OCI-LY1 (cell line): Measurements from ENCODE around the gene P2RY6.

ENCODE experiments used
- H2AFZ ChIP-seq: fragments of 200-600 bp; sonication (generic), shearing (Covaris generic); 2 replicates; pipeline ENCODE4 v1.6.0; 2014; ENCODE audit warnings: antibody characterized with exemption, mild to moderate bottlenecking, low read length
- H3F3A ChIP-seq: fragments of 200-600 bp; sonication (generic), shearing (Covaris generic); 2 replicates; pipeline ENCODE4 v1.6.0; 2014; ENCODE audit warnings: mild to moderate bottlenecking, antibody characterized with exemption, low read length, moderate library complexity; ENCODE audit not compliant: insufficient read depth
- H3K27ac ChIP-seq: fragments of 200-600 bp; sonication (generic); 2 replicates; pipeline ENCODE4 v1.5.1; 2014; ENCODE audit warnings: low read length, mixed run types, mild to moderate bottlenecking, low read depth; ENCODE audit not compliant: poor library complexity, severe bottlenecking
- H3K27me3 ChIP-seq: fragments of 200-600 bp; sonication (generic); 2 replicates; pipeline ENCODE4 v1.6.0; 2014; ENCODE audit warnings: antibody characterized with exemption, mild to moderate bottlenecking, low read length, moderate library complexity; ENCODE audit not compliant: insufficient read depth
- H3K36me3 ChIP-seq: fragments of 200-600 bp; sonication (generic); 2 replicates; pipeline ENCODE4 v1.6.1; 2014; ENCODE audit warnings: mild to moderate bottlenecking, antibody characterized with exemption, low read length, moderate library complexity, mixed read lengths; ENCODE audit not compliant: insufficient read depth
- H3K4me1 ChIP-seq: fragments of 200-600 bp; sonication (generic); 2 replicates; pipeline ENCODE4 v1.5.1; 2014; ENCODE audit warnings: mild to moderate bottlenecking, low read length, moderate library complexity; ENCODE audit not compliant: insufficient read depth, severe bottlenecking
- H3K4me2 ChIP-seq: fragments of 200-600 bp; sonication (generic), shearing (Covaris generic); 2 replicates; pipeline ENCODE4 v1.6.1; 2014; ENCODE audit warnings: low read length
- H3K4me3 ChIP-seq: fragments of 200-600 bp; sonication (generic); 2 replicates; pipeline ENCODE4 v1.5.1; 2014; ENCODE audit warnings: low read length, low read depth, mild to moderate bottlenecking, mixed read lengths; ENCODE audit not compliant: poor library complexity, severe bottlenecking
- H3K79me2 ChIP-seq: fragments of 200-600 bp; shearing (Covaris generic); 2 replicates; pipeline ENCODE4 v1.6.1; 2016; ENCODE audit warnings: mixed run types, low read length, mixed read lengths; ENCODE audit not compliant: insufficient read depth
- H3K9ac ChIP-seq: fragments of 200-600 bp; sonication (generic), shearing (Covaris generic); 2 replicates; pipeline ENCODE4 v1.6.1; 2014; ENCODE audit warnings: mild to moderate bottlenecking, low read length, mixed read lengths
- H3K9me2 ChIP-seq: fragments of 200-600 bp; sonication (generic), shearing (Covaris generic); 2 replicates; pipeline ENCODE4 v1.6.1; 2014; ENCODE audit warnings: low read depth, mild to moderate bottlenecking, low read length, mixed read lengths
- H3K9me3 ChIP-seq: fragments of 200-600 bp; shearing (Covaris generic); 2 replicates; pipeline ENCODE4 v1.6.1; 2014; ENCODE audit warnings: low read length, mixed read lengths
- H4K20me1 ChIP-seq: fragments of 200-600 bp; sonication (generic), shearing (Covaris generic); 2 replicates; pipeline ENCODE4 v1.6.0; 2016; ENCODE audit warnings: mild to moderate bottlenecking, low read length; ENCODE audit not compliant: insufficient read depth
- EZH2 ChIP-seq: fragments of 200-600 bp; sonication (generic), shearing (Covaris generic); IDR thresholded peaks from 2 replicates; pipeline ENCODE4 v1.8.0; 2017; ENCODE audit warnings: borderline replicate concordance, mixed run types, mild to moderate bottlenecking, antibody characterized with exemption, low read length, moderate library complexity, mixed read lengths
- TF ChIP-seq, protein P1 (sequence below): fragments of 200-600 bp; sonication (generic), shearing (Covaris generic); IDR thresholded peaks from 2 replicates; pipeline ENCODE4 v1.5.1; 2017; ENCODE audit warnings: mild to moderate bottlenecking, antibody characterized with exemption, low read length, moderate library complexity, mixed read lengths

P2RY6 gene

DNA sequence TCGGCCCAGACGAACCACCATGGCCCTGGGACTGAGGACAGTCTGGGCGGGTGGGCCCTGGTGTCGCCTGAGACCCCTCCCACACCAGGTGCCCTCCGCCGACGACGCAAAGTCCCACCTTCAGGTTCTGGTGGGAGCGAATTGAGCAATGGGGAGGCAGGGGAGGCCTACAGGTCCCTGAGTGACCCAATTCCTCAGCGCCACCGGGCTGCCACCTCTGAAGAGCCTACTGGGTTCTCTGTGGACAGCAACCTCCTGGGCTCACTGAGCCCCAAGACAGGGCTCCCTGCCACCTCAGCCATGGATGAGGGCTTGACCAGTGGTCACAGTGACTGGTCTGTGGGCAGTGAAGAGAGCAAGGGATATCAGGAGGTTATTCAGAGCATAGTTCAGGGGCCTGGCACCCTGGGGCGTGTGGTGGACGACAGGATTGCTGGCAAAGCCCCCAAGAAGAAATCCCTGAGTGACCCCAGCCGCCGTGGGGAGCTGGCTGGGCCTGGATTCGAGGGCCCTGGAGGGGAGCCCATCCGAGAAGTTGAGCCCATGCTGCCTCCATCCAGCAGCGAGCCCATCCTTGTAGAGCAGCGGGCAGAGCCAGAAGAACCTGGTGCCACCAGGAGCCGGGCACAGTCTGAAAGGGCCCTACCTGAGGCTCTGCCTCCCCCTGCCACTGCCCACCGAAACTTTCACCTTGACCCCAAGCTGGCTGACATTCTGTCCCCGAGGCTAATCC lies 38.7 kb downstream of the P2RY6 start:
- Histone ChIP-seq H3K9ac (no peak overlapping the region), H3K4me2 (no peak overlapping the region), H3K4me1 (peaks cover 14% of the 10 kb centered on the region), H4K20me1 (no peaks in the 10 kb centered on the region), H2AFZ (no peak overlapping the region), H3K9me3 (no peaks in the 10 kb centered on the region), H3K27ac (no peak overlapping the region), H3K4me3 (no peak overlapping the region), H3F3A (no peaks in the 10 kb centered on the region), H3K9me2 (no peaks in the 10 kb centered on the region), H3K27me3 (no peaks in the 10 kb centered on the region), H3K79me2 (no peaks in the 10 kb centered on the region), H3K36me3 (no peaks in the 10 kb centered on the region)
- TF ChIP-seq, protein P1, sequence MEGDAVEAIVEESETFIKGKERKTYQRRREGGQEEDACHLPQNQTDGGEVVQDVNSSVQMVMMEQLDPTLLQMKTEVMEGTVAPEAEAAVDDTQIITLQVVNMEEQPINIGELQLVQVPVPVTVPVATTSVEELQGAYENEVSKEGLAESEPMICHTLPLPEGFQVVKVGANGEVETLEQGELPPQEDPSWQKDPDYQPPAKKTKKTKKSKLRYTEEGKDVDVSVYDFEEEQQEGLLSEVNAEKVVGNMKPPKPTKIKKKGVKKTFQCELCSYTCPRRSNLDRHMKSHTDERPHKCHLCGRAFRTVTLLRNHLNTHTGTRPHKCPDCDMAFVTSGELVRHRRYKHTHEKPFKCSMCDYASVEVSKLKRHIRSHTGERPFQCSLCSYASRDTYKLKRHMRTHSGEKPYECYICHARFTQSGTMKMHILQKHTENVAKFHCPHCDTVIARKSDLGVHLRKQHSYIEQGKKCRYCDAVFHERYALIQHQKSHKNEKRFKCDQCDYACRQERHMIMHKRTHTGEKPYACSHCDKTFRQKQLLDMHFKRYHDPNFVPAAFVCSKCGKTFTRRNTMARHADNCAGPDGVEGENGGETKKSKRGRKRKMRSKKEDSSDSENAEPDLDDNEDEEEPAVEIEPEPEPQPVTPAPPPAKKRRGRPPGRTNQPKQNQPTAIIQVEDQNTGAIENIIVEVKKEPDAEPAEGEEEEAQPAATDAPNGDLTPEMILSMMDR: no peak
- TF ChIP-seq EZH2: no peak

- Histone ChIP-seq H3K27ac (no peak overlapping the region), H3K79me2 (no peaks in the 10 kb centered on the region), H3K9me2 (no peaks in the 10 kb centered on the region), H3K9me3 (no peaks in the 10 kb centered on the region), H3F3A (no peaks in the 10 kb centered on the region), H3K4me2 (no peak overlapping the region), H3K4me3 (no peak overlapping the region), H3K4me1 (peaks cover 14% of the 10 kb centered on the region), H2AFZ (no peak overlapping the region), H3K36me3 (no peaks in the 10 kb centered on the region), H4K20me1 (no peaks in the 10 kb centered on the region), H3K9ac (no peak overlapping the region), H3K27me3 (no peaks in the 10 kb centered on the region)
- no peak for TF ChIP-seq EZH2
- TF ChIP-seq, protein P1: no peak
Observed at GRCh38 chr11:73311394-73311869, 39.3 kb downstream of the P2RY6 start.

DNA sequence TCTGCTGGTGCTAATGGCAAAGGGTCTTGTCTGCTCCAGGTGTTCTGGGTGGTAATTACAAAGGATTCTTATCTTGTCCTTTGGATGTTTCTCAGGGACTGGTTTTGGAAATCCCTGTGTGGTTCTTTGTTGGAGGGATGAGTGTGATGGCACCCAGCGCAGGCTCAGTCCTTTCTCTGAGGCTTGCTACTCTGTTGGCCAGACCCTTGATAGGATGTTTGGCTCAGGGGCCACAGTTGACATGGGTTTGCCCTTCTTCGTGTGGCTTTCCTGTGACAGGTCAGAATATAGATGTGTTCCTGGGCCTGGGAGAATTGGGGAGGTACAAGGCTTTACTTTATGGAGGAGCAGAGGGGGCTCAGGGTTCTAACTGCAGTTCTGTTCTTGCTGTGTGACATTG lies 39.9 kb downstream of the P2RY6 start:
- H3K9me2 ChIP-seq: no peaks in the 10 kb centered on the region
- H3K27ac ChIP-seq: no peak overlapping the region
- no peaks in the 10 kb centered on the region for H3K27me3 ChIP-seq
- no peak overlapping the region for H2AFZ ChIP-seq
- H4K20me1 ChIP-seq: no peaks in the 10 kb centered on the region
- no peak for TF ChIP-seq EZH2
- TF ChIP-seq, protein P1: no peak
- no peak overlapping the region for H3K4me2 ChIP-seq
- H3K36me3 ChIP-seq: no peaks in the 10 kb centered on the region
- no peaks in the 10 kb centered on the region for H3F3A ChIP-seq
- H3K4me1 ChIP-seq: peaks cover 10% of the 10 kb centered on the region
- H3K4me3 ChIP-seq: no peak overlapping the region
- H3K9ac ChIP-seq: no peak overlapping the region
- no peaks in the 10 kb centered on the region for H3K9me3 ChIP-seq
- H3K79me2 ChIP-seq: no peaks in the 10 kb centered on the region
